GM19025 (cell line): ENCODE measurements around the gene ELK3.
"Not testable (repeated sequence)": the region's sequence is repeated elsewhere in the genome, so short reads cannot be mapped to it uniquely, and the experiment has no call there.

Experiments used
- ATAC-seq: cut with Tn5 transposase; IDR thresholded peaks from one replicate; pipeline ENCODE4 v1.9.1; 2021; ENCODE audit warnings: mild to moderate bottlenecking, low read depth, moderate library complexity; ENCODE audit not compliant: unreplicated experiment

ELK3 gene

GRCh38 chr12:96294831-96295230 is 100.7 kb downstream of the ELK3 start:
- ATAC-seq = no peak

- no peak for ATAC-seq
Measured at GRCh38 chr12:96295532-96296160, 101.5 kb downstream of the ELK3 start.

GRCh38 chr12:96297504-96297903 is 103.3 kb downstream of the ELK3 start:
- no peak for ATAC-seq

GRCh38 chr12:96300064-96300463 is 105.9 kb downstream of the ELK3 start:
- ATAC-seq = no peak

GRCh38 chr12:96301732-96302131 is 107.6 kb downstream of the ELK3 start:
- no peak for ATAC-seq

- ATAC-seq = no peak
Measured at GRCh38 chr12:96302687-96303310, 108.6 kb downstream of the ELK3 start.

GRCh38 chr12:96303653-96304052 is 109.5 kb downstream of the ELK3 start:
- ATAC-seq = no peak

- ATAC-seq = no peak
Measured at GRCh38 chr12:96305665-96306064, 111.5 kb downstream of the ELK3 start.

GRCh38 chr12:96308881-96309280 is 114.7 kb downstream of the ELK3 start:
- ATAC-seq = no peak

- ATAC-seq = no peak
Measured at GRCh38 chr12:96310067-96310466, 115.9 kb downstream of the ELK3 start.

GRCh38 chr12:96311191-96311590 is 117.0 kb downstream of the ELK3 start:
- no peak for ATAC-seq

GRCh38 chr12:96313606-96314005 is 119.4 kb downstream of the ELK3 start:
- ATAC-seq = no peak

- no peak for ATAC-seq
Measured at GRCh38 chr12:96314723-96315122, 120.5 kb downstream of the ELK3 start.

GRCh38 chr12:96315741-96316481 is 121.7 kb downstream of the ELK3 start:
- ATAC-seq = not testable (repeated sequence)

- not testable (repeated sequence) for ATAC-seq
Measured at GRCh38 chr12:96317801-96318200, 123.6 kb downstream of the ELK3 start.
